HepG2 (cell line): ENCODE measurements around the gene SCN8A. TPM values are rescaled to one million over a fixed set of nuclear protein-coding genes. Genes with fewer than 3 reads are reported as not detected.

Experiments
- ATAC-seq: fragments of 200-7000 bp; cut with Tn5 transposase; 3 replicates; pipeline ENCODE4 v1.9.1; 2020; ENCODE audit warnings: mild to moderate bottlenecking, moderate library complexity
- BruUV-seq: library from RNA; stranded (reverse); fragments of 400-500 nt; replicated peaks from 2 replicates; lab custom pipeline; 2021; lab: Mats Ljungman, UMichigan
- CTCF ChIA-PET: fragments of 300-600 bp; formaldehyde crosslinking; extraction: SDS; loops from one replicate; lab custom pipeline; 2021; ENCODE audit warnings: low total read pairs, inconsistent platforms, low intra/inter-chr PET ratio; lab: Yijun Ruan, JAX
- POLR2A ChIA-PET: fragments of 350-600 bp; sonication (Branson Sonifier 250); formaldehyde crosslinking; loops from one replicate; lab custom pipeline; 2020; ENCODE audit warnings: antibody characterized with exemption, inconsistent platforms; lab: Yijun Ruan, JAX
- DNase-seq: peaks from one replicate; pipeline ENCODE4 v3.0.0-alpha.2; 2015; ENCODE audit warnings: low spot score
- FAIRE-seq: peaks from 3 replicates; lab custom pipeline; 2011; peaks lifted over from hg19 to GRCh38; lab: Jason Lieb, UNC
- H2AFZ ChIP-seq: one replicate; pipeline ENCODE4 v1.6.1; 2011; ENCODE audit warnings: low read length, inconsistent platforms
- H3K27ac ChIP-seq: fragments of 300-600 bp; 3 replicates; pipeline ENCODE4 v1.8.0; 2011; ENCODE audit warnings: mixed run types, mild to moderate bottlenecking, mixed read lengths, low read length, inconsistent platforms; ENCODE audit not compliant: insufficient read depth; ENCODE audit errors: extremely low read length
- H3K27me3 ChIP-seq, 2 experiments: fragments of 200-600 bp in 1 of 2; 2 replicates in 1 of 2; 3 replicates in 1 of 2; pipeline versions ENCODE4 v1.6.0 to v1.8.0; 2011; ENCODE audit warnings: low read length in 2 of 2, mild to moderate bottlenecking in 2 of 2, moderate library complexity in 2 of 2, inconsistent platforms in 1 of 2; ENCODE audit not compliant: insufficient read depth in 2 of 2, control insufficient read depth in 1 of 2
- H3K36me3 ChIP-seq, 2 experiments: fragments of 200-600 bp in 1 of 2; replicated peaks in 1 of 2; 2 replicates in 1 of 2; 3 replicates in 1 of 2; pipeline versions ENCODE4 v1.5.1 to v1.8.0; 2011; ENCODE audit warnings: low read length in 2 of 2, inconsistent platforms in 1 of 2; ENCODE audit not compliant: insufficient read depth in 2 of 2, control insufficient read depth in 1 of 2
- H3K4me1 ChIP-seq: 2 replicates; pipeline ENCODE4 v1.5.1; 2012; ENCODE audit warnings: low read length, inconsistent platforms; ENCODE audit not compliant: insufficient read depth
- H3K4me2 ChIP-seq: 2 replicates; pipeline ENCODE4 v1.6.0; 2011; ENCODE audit warnings: low read depth, low read length, inconsistent platforms
- H3K4me3 ChIP-seq, 3 experiments: fragments of 200-600 bp in 1 of 3; sonication (generic), shearing (Covaris generic) in 1 of 3; replicated peaks in 1 of 3; 2 replicates each; pipeline ENCODE4 v1.5.1; 2011 to 2016; ENCODE audit warnings: low read length in 3 of 3, inconsistent platforms in 2 of 3, low read depth in 2 of 3, mild to moderate bottlenecking in 2 of 3, control low read depth in 1 of 3, mixed read lengths in 1 of 3; ENCODE audit not compliant: insufficient read depth in 1 of 3
- H3K79me2 ChIP-seq: one replicate; pipeline ENCODE4 v1.6.1; 2011; ENCODE audit warnings: low read length, inconsistent platforms; ENCODE audit not compliant: insufficient read depth
- H3K9ac ChIP-seq: 2 replicates; pipeline ENCODE4 v1.6.0; 2011; ENCODE audit warnings: mild to moderate bottlenecking, low read depth, low read length, inconsistent platforms; ENCODE audit not compliant: insufficient read depth
- H3K9me3 ChIP-seq: 2 replicates; pipeline ENCODE4 v1.5.1; 2012; ENCODE audit warnings: mild to moderate bottlenecking, low read length
- H4K20me1 ChIP-seq: 2 replicates; pipeline ENCODE4 v1.6.0; 2011; ENCODE audit warnings: inconsistent platforms, mild to moderate bottlenecking, low read length, moderate library complexity; ENCODE audit not compliant: insufficient read depth
- ARID2 ChIP-seq: sonication (generic); formaldehyde crosslinking; IDR thresholded peaks from 2 replicates; pipeline ENCODE4 v1.8.1; 2022; ENCODE audit warnings: mild to moderate bottlenecking, missing genetic modification reagents, borderline replicate concordance
- EHMT2 ChIP-seq: fragments of 200-600 bp; sonication (generic); IDR thresholded peaks from 2 replicates; pipeline ENCODE4 v1.7.0; 2017; ENCODE audit warnings: antibody characterized with exemption, low read depth, low read length, borderline replicate concordance
- GTF2F1 ChIP-seq: fragments of 150-350 bp; IDR thresholded peaks from 2 replicates; pipeline ENCODE4 v1.6.1; 2014; ENCODE audit warnings: low read length
- MAFF ChIP-seq: IDR thresholded peaks from 2 replicates; pipeline ENCODE4 v1.6.1; 2011; ENCODE audit warnings: low read depth, low read length, improper control_type of control experiment
- MAFK ChIP-seq, 2 experiments: IDR thresholded peaks in 1 of 2; conservative IDR thresholded peaks in 1 of 2; 2 replicates each; pipeline ENCODE4 v1.6.1; 2011; ENCODE audit warnings: improper control_type of control experiment in 2 of 2, low read length in 2 of 2
- MIER2 ChIP-seq: IDR thresholded peaks from 2 replicates; pipeline ENCODE4 v1.6.1; 2016; ENCODE audit warnings: missing biosample characterization, missing genetic modification reagents
- NCOA5 ChIP-seq: sonication (generic); formaldehyde crosslinking; IDR thresholded peaks from 2 replicates; pipeline ENCODE4 v1.4.0; 2020; ENCODE audit warnings: missing genetic modification reagents
- REST ChIP-seq, 2 experiments: IDR thresholded peaks; 2 replicates each; pipeline ENCODE4 v1.6.1; 2011 to 2012; ENCODE audit warnings: low read length in 2 of 2, borderline replicate concordance in 1 of 2, low read depth in 1 of 2, mild to moderate bottlenecking in 1 of 2, moderate library complexity in 1 of 2
- REXO4 ChIP-seq: sonication (generic); formaldehyde crosslinking; IDR thresholded peaks from 2 replicates; pipeline ENCODE4 v1.8.0; 2022; ENCODE audit warnings: missing genetic modification reagents, mild to moderate bottlenecking, borderline replicate concordance
- SAP130 ChIP-seq: IDR thresholded peaks from 2 replicates; pipeline ENCODE4 v1.6.1; 2016; ENCODE audit warnings: low read depth
- SETDB1 ChIP-seq: sonication (generic); formaldehyde crosslinking; IDR thresholded peaks from 2 replicates; pipeline ENCODE4 v1.5.1; 2020; ENCODE audit warnings: missing genetic modification reagents, mild to moderate bottlenecking, borderline replicate concordance
- ZNF552 ChIP-seq: sonication (generic); formaldehyde crosslinking; IDR thresholded peaks from 2 replicates; pipeline ENCODE4 v1.9.0; 2022; ENCODE audit warnings: missing genetic modification reagents, mild to moderate bottlenecking, borderline replicate concordance
- WGBS: methylation state at CpG from one replicate; pipeline ENCODE4 v1.1.6; 2017; ENCODE audit warnings: low lambda C conversion rate; 5-methylcytosine and 5-hydroxymethylcytosine counted together
- in situ Hi-C: cut with HindIII; loops from 2 replicates; pipeline ENCODE4 v1.10.0; 2017; ENCODE audit warnings: low pct_unique_long_range_greater_than_20kb; ENCODE audit not compliant: extremely low pct_ligation_motif_present
- intact Hi-C: fragments of 100-400 bp; cut with micrococcal nuclease; formaldehyde crosslinking; loops from one replicate; pipeline ENCODE4 v1.10.0; 2022; ENCODE audit not compliant: unreplicated experiment
- polyA plus RNA-seq, 8 experiments: library from polyadenylated mRNA; depleted of rRNA in 3 of 8; stranded (reverse) in 7 of 8; unstranded in 1 of 8; fragments of >200 nt; fragmentation: Illumina TruSeq in 4 of 8; extraction: Trizol in 4 of 8; gene quantifications; 2 replicates each; pipeline versions ENCODE4 v1.2.1 to v1.2.3, GENCODE V29; 2011 to 2016; ENCODE audit warnings: low read depth in 4 of 8, missing spikeins in 1 of 8, mixed read lengths in 1 of 8; ENCODE audit not compliant: insufficient read depth in 1 of 8
- total RNA-seq, 5 experiments: library from RNA; depleted of rRNA; stranded (reverse); fragments of >200 nt; fragmentation: Illumina TruSeq; extraction: Trizol; gene quantifications; 2 replicates each; pipeline ENCODE4 v1.2.3, GENCODE V29; 2016; ENCODE audit warnings: low read depth in 1 of 5

The SCN8A gene
- total and polyA plus RNA-seq, 2 of the 13 experiments (the other 11 are each of a cell fraction or from before 2014, with no cell fraction given): 0.57 to 1.4 TPM

- ATAC-seq (no peak), FAIRE-seq (peak; percentile 26), DNase-seq (peak; percentile 20)
- H4K20me1 ChIP-seq: no peaks in the 10 kb centered on the region
- H3K27me3 ChIP-seq: no peaks in the 10 kb centered on the region
- WGBS: 17% methylated on average over 5 of the region's 5 CpGs
- TF ChIP-seq MAFF: peak; percentile 43; the same call in 1 of the 2 replicates
- TF ChIP-seq MIER2 (CRISPR knock-in tag): peak; percentile 96
- no peak for TF ChIP-seq REXO4 (CRISPR knock-in tag)
- TF ChIP-seq SETDB1 (CRISPR knock-in tag): no peak
- no peak for TF ChIP-seq ARID2 (CRISPR knock-in tag)
- TF ChIP-seq ZNF552 (CRISPR knock-in tag): no peak
- TF ChIP-seq EHMT2: 0 out of 2 replicates have a peak, but pooled peaks have one; percentile 27
- no peak for TF ChIP-seq NCOA5
- TF ChIP-seq REST (IDR thresholded peaks at IDR 0.05; ENCODE audit: borderline replicate concordance in 1 of 2, low read depth in 1 of 2, low read length in 2 of 2): peak; percentile 62 to 94
- peak; percentile 36; the same call in 1 of the 2 replicates for TF ChIP-seq SAP130 (CRISPR knock-in tag)
- TF ChIP-seq GTF2F1: no peak
- peak; percentile 38 to 47; a peak in 2 of 4 replicates for TF ChIP-seq MAFK (conservative IDR thresholded peaks at IDR 0.05 in 1 of 2, IDR thresholded peaks at IDR 0.05 in 1 of 2; ENCODE audit: low read length in 2 of 2)
- H3K9ac ChIP-seq: no peak overlapping the region
- in situ Hi-C loops (no loop called here), intact Hi-C loops (loop anchor here (2.0 kb wide), 1 partner anchor 221 kb away; a partner anchor contains a TSS)
- no peak overlapping the region for H3K4me3 ChIP-seq
- ChIA-PET POLR2A (no interaction called here), CTCF (no interaction called here)
- no peak overlapping the region for H3K27ac ChIP-seq
- H3K79me2 ChIP-seq: no peaks in the 10 kb centered on the region
- H3K4me1 ChIP-seq: peaks cover 8% of the 10 kb centered on the region
- H3K4me2 ChIP-seq: no peak overlapping the region
- no peaks in the 10 kb centered on the region for H3K36me3 ChIP-seq
- no peaks in the 10 kb centered on the region for H3K9me3 ChIP-seq
- H2AFZ ChIP-seq: no peak overlapping the region
- no TSS peak for BruUV-seq
Measured at GRCh38 chr12:51593539-51593938, 2.5 kb downstream of the SCN8A start.
